Smooth muscle cell (in vitro differentiated cells): ENCODE measurements around the gene RADIL. TPM values are rescaled to one million over a fixed set of nuclear protein-coding genes. Genes with fewer than 3 reads are reported as not detected.
A peak's percentile ranks its signal among the peaks of the same experiment; 100 is the strongest.

Source experiments
- DNase-seq: peaks from one replicate; lab custom pipeline; 2025; ENCODE audit not compliant: unreplicated experiment; lab: John Stamatoyannopoulos, UW
- H2AFZ ChIP-seq: fragments of 200-600 bp; sonication (generic); 2 replicates; pipeline ENCODE4 v1.6.0; 2016; ENCODE audit warnings: antibody characterized with exemption, low read depth, mild to moderate bottlenecking
- H3F3A ChIP-seq: fragments of 200-600 bp; sonication (generic); 2 replicates; pipeline ENCODE4 v1.6.0; 2017; ENCODE audit warnings: antibody characterized with exemption, low read depth
- H3K27ac ChIP-seq: fragments of 200-600 bp; sonication (generic); 2 replicates; pipeline ENCODE4 v1.5.1; 2016; ENCODE audit warnings: low read depth, mild to moderate bottlenecking
- H3K27me3 ChIP-seq: fragments of 200-600 bp; sonication (generic); 2 replicates; pipeline ENCODE4 v1.6.1; 2016; ENCODE audit warnings: low read depth, mild to moderate bottlenecking
- H3K36me3 ChIP-seq: fragments of 200-600 bp; sonication (generic); 2 replicates; pipeline ENCODE4 v1.5.1; 2016; ENCODE audit warnings: low read depth
- H3K4me1 ChIP-seq: fragments of 200-600 bp; sonication (generic); 2 replicates; pipeline ENCODE4 v1.5.1; 2016; ENCODE audit warnings: low read depth
- H3K4me2 ChIP-seq: fragments of 200-600 bp; sonication (generic); 2 replicates; pipeline ENCODE4 v1.6.0; 2016; ENCODE audit warnings: mild to moderate bottlenecking
- H3K4me3 ChIP-seq: fragments of 200-600 bp; sonication (generic); 2 replicates; pipeline ENCODE4 v1.5.1; 2016; ENCODE audit warnings: mild to moderate bottlenecking
- H3K79me2 ChIP-seq: fragments of 200-600 bp; sonication (generic); 2 replicates; pipeline ENCODE4 v1.6.0; 2016; ENCODE audit warnings: low read depth, mild to moderate bottlenecking
- H3K9ac ChIP-seq: fragments of 200-600 bp; sonication (generic); 2 replicates; pipeline ENCODE4 v1.6.0; 2016; ENCODE audit warnings: low read depth
- H3K9me3 ChIP-seq: fragments of 200-600 bp; sonication (generic); replicated peaks from 2 replicates; pipeline ENCODE4 v1.5.1; 2016; ENCODE audit warnings: low read depth
- H4K20me1 ChIP-seq: fragments of 200-600 bp; sonication (generic); 2 replicates; pipeline ENCODE4 v1.6.0; 2016; ENCODE audit warnings: low read depth
- WGBS: methylation state at CpG from one replicate; pipeline ENCODE4 v1.1.7; 2016; ENCODE audit warnings: low lambda C conversion rate; 5-methylcytosine and 5-hydroxymethylcytosine counted together
- polyA plus RNA-seq: library from polyadenylated mRNA; unstranded; fragments of >200 nt; fragmentation: Nextera tagmentation; extraction: Ambion mirVana; gene quantifications from 2 replicates; pipeline ENCODE4 v1.2.1, GENCODE V29; 2016
- total RNA-seq: library from RNA; depleted of rRNA; stranded (reverse); fragments of >200 nt; gene quantifications from 2 replicates; pipeline ENCODE4 v1.2.3, GENCODE V29; 2014
- TF ChIP-seq, protein P1 (sequence below): fragments of 200-600 bp; sonication (generic); IDR thresholded peaks from 2 replicates; pipeline ENCODE4 v1.5.1; 2017; ENCODE audit warnings: borderline replicate concordance, mild to moderate bottlenecking, antibody characterized with exemption; ENCODE audit not compliant: insufficient read depth, poor library complexity, severe bottlenecking

RADIL gene
- total and polyA plus RNA-seq, 2 experiments from 2014 or later: 4.7 to 10.7 TPM

GRCh38 chr7:4792537-4793126 is 90.9 kb downstream of the RADIL start:
- no peaks in the 10 kb centered on the region for H3K27me3 ChIP-seq
- H3K9ac ChIP-seq: no peak overlapping the region
- H3K27ac ChIP-seq: no peak overlapping the region
- H3K4me1 ChIP-seq: no peaks in the 10 kb centered on the region
- no peaks in the 10 kb centered on the region for H3K79me2 ChIP-seq
- H3K9me3 ChIP-seq: no peaks in the 10 kb centered on the region
- WGBS: 72% methylated on average over 32 of the region's 47 CpGs
- TF ChIP-seq, protein P1, sequence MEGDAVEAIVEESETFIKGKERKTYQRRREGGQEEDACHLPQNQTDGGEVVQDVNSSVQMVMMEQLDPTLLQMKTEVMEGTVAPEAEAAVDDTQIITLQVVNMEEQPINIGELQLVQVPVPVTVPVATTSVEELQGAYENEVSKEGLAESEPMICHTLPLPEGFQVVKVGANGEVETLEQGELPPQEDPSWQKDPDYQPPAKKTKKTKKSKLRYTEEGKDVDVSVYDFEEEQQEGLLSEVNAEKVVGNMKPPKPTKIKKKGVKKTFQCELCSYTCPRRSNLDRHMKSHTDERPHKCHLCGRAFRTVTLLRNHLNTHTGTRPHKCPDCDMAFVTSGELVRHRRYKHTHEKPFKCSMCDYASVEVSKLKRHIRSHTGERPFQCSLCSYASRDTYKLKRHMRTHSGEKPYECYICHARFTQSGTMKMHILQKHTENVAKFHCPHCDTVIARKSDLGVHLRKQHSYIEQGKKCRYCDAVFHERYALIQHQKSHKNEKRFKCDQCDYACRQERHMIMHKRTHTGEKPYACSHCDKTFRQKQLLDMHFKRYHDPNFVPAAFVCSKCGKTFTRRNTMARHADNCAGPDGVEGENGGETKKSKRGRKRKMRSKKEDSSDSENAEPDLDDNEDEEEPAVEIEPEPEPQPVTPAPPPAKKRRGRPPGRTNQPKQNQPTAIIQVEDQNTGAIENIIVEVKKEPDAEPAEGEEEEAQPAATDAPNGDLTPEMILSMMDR: no peak
- no peak overlapping the region for H3K4me2 ChIP-seq
- no peak for DNase-seq
- no peaks in the 10 kb centered on the region for H3K36me3 ChIP-seq
- no peaks in the 10 kb centered on the region for H4K20me1 ChIP-seq
- no peak overlapping the region for H2AFZ ChIP-seq
- H3K4me3 ChIP-seq: no peak overlapping the region
- no peaks in the 10 kb centered on the region for H3F3A ChIP-seq

DNA sequence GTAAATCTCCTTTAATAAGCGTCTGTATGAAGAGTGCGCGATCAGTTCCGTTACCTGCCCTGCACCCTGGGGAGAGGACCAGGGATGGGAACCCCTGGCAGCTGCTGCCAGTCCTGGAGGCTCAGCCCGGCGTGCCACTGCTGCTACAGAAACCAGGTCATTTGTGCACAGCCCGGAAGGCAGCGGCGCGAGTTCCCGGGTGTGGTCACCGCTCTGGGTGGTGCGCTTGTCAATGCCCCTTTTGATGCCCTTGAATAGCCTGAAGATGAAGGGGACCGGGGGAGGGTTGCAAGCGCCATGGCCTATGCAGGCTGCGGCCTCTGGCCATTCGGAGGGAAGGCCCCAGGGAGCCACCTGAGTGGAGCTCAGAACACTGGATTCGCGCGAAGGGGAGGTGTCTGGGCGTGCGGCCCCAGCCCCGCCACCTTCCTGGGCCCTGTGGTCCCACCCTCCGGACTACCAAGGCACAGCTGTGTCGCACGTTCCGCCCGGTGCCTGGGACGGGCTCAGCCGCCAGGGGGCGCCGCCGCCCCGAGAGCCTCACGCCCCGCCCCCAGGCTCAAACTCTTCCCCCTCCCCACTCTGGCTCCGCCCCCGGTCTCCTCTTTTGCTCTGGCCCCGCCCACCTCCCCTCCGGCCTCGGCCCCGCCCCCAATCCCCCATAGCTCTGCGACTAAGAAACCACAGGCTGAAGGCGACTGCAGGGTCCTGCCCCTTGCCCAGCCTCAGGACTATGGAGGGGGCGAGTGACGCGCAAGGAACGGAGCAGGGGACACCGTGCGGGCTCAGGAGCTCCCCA is 91.6 kb downstream of the RADIL start:
- no peaks in the 10 kb centered on the region for H3K9me3 ChIP-seq
- no peak overlapping the region for H3K4me3 ChIP-seq
- WGBS: 76% methylated on average over 33 of the region's 50 CpGs
- no peaks in the 10 kb centered on the region for H3K4me1 ChIP-seq
- no peak overlapping the region for H2AFZ ChIP-seq
- H3K79me2 ChIP-seq: no peaks in the 10 kb centered on the region
- no peaks in the 10 kb centered on the region for H3K27me3 ChIP-seq
- DNase-seq: peak; percentile 24
- H3K27ac ChIP-seq: no peak overlapping the region
- TF ChIP-seq, protein P1: peak; percentile 58
- H3K36me3 ChIP-seq: no peaks in the 10 kb centered on the region
- H4K20me1 ChIP-seq: no peaks in the 10 kb centered on the region
- no peaks in the 10 kb centered on the region for H3F3A ChIP-seq
- no peak overlapping the region for H3K9ac ChIP-seq
- H3K4me2 ChIP-seq: no peak overlapping the region

- no peaks in the 10 kb centered on the region for H4K20me1 ChIP-seq
- TF ChIP-seq, protein P1: no peak
- no peak overlapping the region for H3K4me3 ChIP-seq
- no peaks in the 10 kb centered on the region for H3K27me3 ChIP-seq
- H3K9me3 ChIP-seq: no peaks in the 10 kb centered on the region
- 97% methylated on average over 25 of the region's 25 CpGs for WGBS
- no peaks in the 10 kb centered on the region for H3K79me2 ChIP-seq
- no peaks in the 10 kb centered on the region for H3K36me3 ChIP-seq
- no peak overlapping the region for H3K27ac ChIP-seq
- DNase-seq: no peak
- H3K4me2 ChIP-seq: no peak overlapping the region
- no peak overlapping the region for H2AFZ ChIP-seq
- no peak overlapping the region for H3K9ac ChIP-seq
- H3K4me1 ChIP-seq: no peaks in the 10 kb centered on the region
- no peaks in the 10 kb centered on the region for H3F3A ChIP-seq
Observed at GRCh38 chr7:4791101-4791737, 92.3 kb downstream of the RADIL start.
